Mammary epithelial cell (primary cell): ENCODE measurements around the gene PDGFB.

Experiments
- CTCF ChIP-seq, 2 donors: IDR thresholded peaks in 1 of 2; conservative IDR thresholded peaks in 1 of 2; 2 replicates each; pipeline ENCODE4 v1.5.1; 2011 to 2012; ENCODE audit warnings: inconsistent platforms in 2 of 2, low read length in 2 of 2, mild to moderate bottlenecking in 2 of 2, control low read depth in 1 of 2, low read depth in 1 of 2; ENCODE audit not compliant: insufficient read depth in 1 of 2; ENCODE audit errors: extremely low read depth in 1 of 2
- EZH2 ChIP-seq: IDR thresholded peaks from 2 replicates; pipeline ENCODE4 v1.6.1; 2012; ENCODE audit warnings: low read length, inconsistent platforms, borderline replicate concordance

GRCh38 chr22:39223091-39223710 lies 21.6 kb downstream of the PDGFB start:
- TF ChIP-seq EZH2 (no peak), CTCF (conservative IDR thresholded peaks at IDR 0.05 in 1 of 2, IDR thresholded peaks at IDR 0.05 in 1 of 2; ENCODE audit: extremely low read depth in 1 of 2, insufficient read depth in 1 of 2, low read depth in 1 of 2, low read length in 2 of 2) (no peak)
